GM23248 (cell line): ENCODE data around the gene NECTIN4. TPM values are rescaled to one million over a fixed set of nuclear protein-coding genes. Genes with fewer than 3 reads are reported as not detected.

ENCODE experiments used
- DNase-seq: peaks from one replicate; pipeline ENCODE4 v3.0.0-alpha.2; 2015
- H2AFZ ChIP-seq: fragments of 200-600 bp; sonication (generic); 2 replicates; pipeline ENCODE4 v1.6.1; 2016; ENCODE audit warnings: antibody characterized with exemption
- H3F3A ChIP-seq: fragments of 200-600 bp; sonication (generic); 2 replicates; pipeline ENCODE4 v1.6.1; 2016; ENCODE audit warnings: mild to moderate bottlenecking, antibody characterized with exemption, mixed run types; ENCODE audit not compliant: insufficient read depth
- H3K27ac ChIP-seq: fragments of 200-600 bp; sonication (generic); 2 replicates; pipeline ENCODE4 v1.5.1; 2016; ENCODE audit warnings: mild to moderate bottlenecking
- H3K27me3 ChIP-seq: fragments of 200-600 bp; sonication (generic); replicated peaks from 2 replicates; pipeline ENCODE4 v1.6.1; 2016; ENCODE audit warnings: mild to moderate bottlenecking; ENCODE audit not compliant: insufficient read depth
- H3K36me3 ChIP-seq: fragments of 200-600 bp; sonication (generic); 2 replicates; pipeline ENCODE4 v1.6.1; 2016; ENCODE audit warnings: low read depth, mild to moderate bottlenecking
- H3K4me1 ChIP-seq: fragments of 200-600 bp; sonication (generic); 2 replicates; pipeline ENCODE4 v1.6.1; 2016; ENCODE audit warnings: mild to moderate bottlenecking; ENCODE audit not compliant: insufficient read depth
- H3K4me2 ChIP-seq: fragments of 200-600 bp; sonication (generic); one replicate; pipeline ENCODE4 v1.6.1; 2016; ENCODE audit warnings: mild to moderate bottlenecking; ENCODE audit not compliant: unreplicated experiment
- H3K4me3 ChIP-seq: fragments of 200-600 bp; sonication (generic); 2 replicates; pipeline ENCODE4 v1.5.1; 2016; ENCODE audit warnings: mild to moderate bottlenecking
- H3K79me2 ChIP-seq: fragments of 200-600 bp; sonication (generic); 2 replicates; pipeline ENCODE4 v1.6.1; 2016; ENCODE audit warnings: mild to moderate bottlenecking; ENCODE audit not compliant: insufficient read depth
- H3K9ac ChIP-seq: fragments of 200-600 bp; sonication (generic); 2 replicates; pipeline ENCODE4 v1.6.1; 2016; ENCODE audit warnings: mild to moderate bottlenecking
- H3K9me2 ChIP-seq: fragments of 200-600 bp; sonication (generic); 2 replicates; pipeline ENCODE4 v1.6.1; 2016; ENCODE audit warnings: mixed run types, mild to moderate bottlenecking, moderate library complexity; ENCODE audit not compliant: insufficient read depth
- H3K9me3 ChIP-seq: fragments of 200-600 bp; sonication (generic); one replicate; pipeline ENCODE4 v1.6.1; 2017; ENCODE audit warnings: low read depth
- H4K20me1 ChIP-seq: fragments of 200-600 bp; sonication (generic); 2 replicates; pipeline ENCODE4 v1.6.0; 2016; ENCODE audit not compliant: insufficient read depth
- EZH2 ChIP-seq: fragments of 200-600 bp; sonication (generic); IDR thresholded peaks from 2 replicates; pipeline ENCODE4 v1.6.1; 2018; ENCODE audit warnings: antibody characterized with exemption, mild to moderate bottlenecking; ENCODE audit not compliant: insufficient read depth, poor library complexity, severe bottlenecking
- EZH2phosphoT487 ChIP-seq: fragments of 200-600 bp; sonication (generic); IDR thresholded peaks from 2 replicates; pipeline ENCODE4 v1.6.1; 2018; ENCODE audit warnings: antibody characterized with exemption, moderate library complexity, mild to moderate bottlenecking, low read depth; ENCODE audit not compliant: insufficient read depth
- WGBS, 2 experiments: methylation state at CpG; one replicate each; pipeline ENCODE4 v1.1.6; 2015 to 2017; ENCODE audit warnings: low lambda C conversion rate in 2 of 2, low coverage in 1 of 2; ENCODE audit errors: missing lambda C conversion rate in 2 of 2; 5-methylcytosine and 5-hydroxymethylcytosine counted together
- in situ Hi-C: fragments of 300-500 bp; cut with MboI; formaldehyde crosslinking; loops from 2 replicates; pipeline ENCODE4 v1.15.0; 2020
- polyA plus RNA-seq: library from polyadenylated mRNA; unstranded; fragments of >200 nt; fragmentation: Nextera tagmentation; extraction: Ambion mirVana; gene quantifications from 2 replicates; pipeline ENCODE4 v1.2.1, GENCODE V29; 2016
- total RNA-seq: library from RNA; depleted of rRNA; stranded (reverse); fragments of >200 nt; shearing (Covaris generic); gene quantifications from 2 replicates; pipeline ENCODE4 v1.2.3, GENCODE V29; 2014

The NECTIN4 gene
- total and polyA plus RNA-seq, 2 experiments from 2014 or later: 0.40 to 0.54 TPM

DNA sequence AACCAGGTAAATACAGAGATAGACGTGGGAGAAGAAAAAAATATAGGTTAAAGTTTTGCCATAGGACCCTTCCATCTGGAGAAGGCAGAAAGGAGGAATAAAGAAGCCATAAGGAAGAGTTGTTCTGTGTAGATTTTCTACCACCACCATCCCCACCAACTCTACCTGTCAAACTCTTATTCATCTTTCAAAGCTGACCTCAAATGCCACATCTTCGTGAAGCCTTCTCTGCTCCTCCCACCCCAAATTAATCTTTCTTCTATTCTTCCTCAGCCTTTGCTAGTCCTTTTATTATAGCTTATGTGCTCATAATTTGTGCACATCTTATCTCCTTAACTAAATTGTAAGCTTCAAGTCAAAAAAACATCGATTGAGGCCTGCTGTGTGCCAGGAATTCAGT, 1.3 kb upstream of the NECTIN4 start:
- Histone ChIP-seq H3K79me2 (no peaks in the 10 kb centered on the region), H3K4me2 (no peak overlapping the region), H3K4me1 (peaks cover 33% of the 10 kb centered on the region), H3K27me3 (no peaks in the 10 kb centered on the region), H3K9me2 (no peaks in the 10 kb centered on the region), H4K20me1 (no peaks in the 10 kb centered on the region), H3K9me3 (no peaks in the 10 kb centered on the region), H3K27ac (no peak overlapping the region), H2AFZ (no peak overlapping the region), H3K4me3 (no peak overlapping the region), H3F3A (0 out of 2 replicates have a peak, but pooled peaks cover 18% of the 10 kb centered on the region), H3K9ac (no peak overlapping the region), H3K36me3 (no peaks in the 10 kb centered on the region)
- 80 to 92% methylated on average over 3 of the region's 3 CpGs for WGBS, 2 experiments
- no peak for DNase-seq
- TF ChIP-seq EZH2 (no peak), EZH2phosphoT487 (no peak)
- in situ Hi-C loops: loop anchor here (10.0 kb wide), 1 partner anchor 96 kb away; no protein-coding TSS in a partner anchor

GRCh38 chr1:161089938-161090337, 580 bp upstream of the NECTIN4 start:
- no peak overlapping the region for H3K4me3 ChIP-seq
- peaks cover 39% of the 10 kb centered on the region for H3K4me1 ChIP-seq
- no peak overlapping the region for H3K27ac ChIP-seq
- no peaks in the 10 kb centered on the region for H3K79me2 ChIP-seq
- no peaks in the 10 kb centered on the region for H3K9me3 ChIP-seq
- 0 out of 2 replicates have a peak, but pooled peaks cover 18% of the 10 kb centered on the region for H3F3A ChIP-seq
- no peaks in the 10 kb centered on the region for H3K36me3 ChIP-seq
- no peaks in the 10 kb centered on the region for H3K27me3 ChIP-seq
- H3K4me2 ChIP-seq: no peak overlapping the region
- no peak overlapping the region for H2AFZ ChIP-seq
- no peak overlapping the region for H3K9ac ChIP-seq
- H4K20me1 ChIP-seq: no peaks in the 10 kb centered on the region
- no peak for DNase-seq
- no peaks in the 10 kb centered on the region for H3K9me2 ChIP-seq
- 96 to 97% methylated on average over 5 of the region's 5 CpGs for WGBS, 2 experiments
- no peak for TF ChIP-seq EZH2
- TF ChIP-seq EZH2phosphoT487: no peak
- in situ Hi-C loops: loop anchor here (10.0 kb wide), 1 partner anchor 95 kb away; no protein-coding TSS in a partner anchor

- no peaks in the 10 kb centered on the region for H3K79me2 ChIP-seq
- TF ChIP-seq EZH2phosphoT487 (no peak), EZH2 (no peak)
- H4K20me1 ChIP-seq: no peaks in the 10 kb centered on the region
- no peaks in the 10 kb centered on the region for H3K9me3 ChIP-seq
- H3K36me3 ChIP-seq: no peaks in the 10 kb centered on the region
- peaks cover 25% of the 10 kb centered on the region; the same call in 1 of the 2 replicates for H3F3A ChIP-seq
- 0 out of 2 replicates have a peak overlapping the region, but pooled peaks have one; percentile 17 for H3K9ac ChIP-seq
- no peaks in the 10 kb centered on the region for H3K27me3 ChIP-seq
- H3K9me2 ChIP-seq: no peaks in the 10 kb centered on the region
- peak; percentile 78 for DNase-seq
- peak overlapping the region; percentile 32 for H3K27ac ChIP-seq
- peaks cover 51% of the 10 kb centered on the region for H3K4me1 ChIP-seq
- peak overlapping the region; percentile 16 for H3K4me2 ChIP-seq
- 48 to 51% methylated on average over 3 of the region's 3 CpGs for WGBS, 2 experiments
- peak overlapping the region; percentile 40; the same call in 1 of the 2 replicates for H2AFZ ChIP-seq
- H3K4me3 ChIP-seq: no peak overlapping the region
- in situ Hi-C loops: no loop called here
These were observed 709 bp downstream of the NECTIN4 start for GRCh38 chr1:161088587-161089110.

DNA sequence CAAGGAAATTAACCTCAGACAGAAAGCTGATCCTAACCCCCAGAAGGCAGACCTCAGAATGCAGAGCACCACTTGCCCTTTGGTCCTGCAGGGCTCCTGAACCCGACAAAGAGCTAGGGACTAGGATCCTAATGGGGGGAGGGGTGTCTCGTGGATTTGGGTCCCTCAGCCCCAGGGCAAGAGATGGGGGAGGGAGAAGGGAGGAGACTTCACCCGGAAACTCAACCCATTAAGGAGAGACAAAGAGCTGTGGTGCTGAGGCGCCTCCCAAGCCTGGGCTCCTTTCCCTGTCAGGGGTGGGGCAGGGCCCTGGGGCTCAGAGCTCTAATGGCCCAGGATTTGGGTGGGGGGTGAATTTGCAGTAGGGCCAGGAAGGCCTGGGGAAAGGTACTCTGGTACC, 2.9 kb downstream of the NECTIN4 start:
- Histone ChIP-seq H3K4me3 (no peak overlapping the region), H3K9me2 (no peaks in the 10 kb centered on the region), H3K79me2 (no peaks in the 10 kb centered on the region), H3K36me3 (no peaks in the 10 kb centered on the region), H3K4me1 (peaks cover 54% of the 10 kb centered on the region), H3K9ac (no peak overlapping the region), H3F3A (peaks cover 33% of the 10 kb centered on the region), H3K4me2 (no peak overlapping the region), H4K20me1 (no peaks in the 10 kb centered on the region), H3K27me3 (no peaks in the 10 kb centered on the region), H3K9me3 (no peaks in the 10 kb centered on the region), H2AFZ (no peak overlapping the region), H3K27ac (no peak overlapping the region)
- in situ Hi-C loops: no loop called here
- no peak for TF ChIP-seq EZH2
- no peak for TF ChIP-seq EZH2phosphoT487
- no peak for DNase-seq
- 29 to 44% methylated on average over 3 to 4 of the region's 4 CpGs for WGBS, 2 experiments
